ENCODE results near the gene DGLUCY.
"Not testable (repeated sequence)": the region's sequence is repeated elsewhere in the genome, so short reads cannot be mapped to it uniquely, and the experiment has no call there.

DGLUCY gene

DNA sequence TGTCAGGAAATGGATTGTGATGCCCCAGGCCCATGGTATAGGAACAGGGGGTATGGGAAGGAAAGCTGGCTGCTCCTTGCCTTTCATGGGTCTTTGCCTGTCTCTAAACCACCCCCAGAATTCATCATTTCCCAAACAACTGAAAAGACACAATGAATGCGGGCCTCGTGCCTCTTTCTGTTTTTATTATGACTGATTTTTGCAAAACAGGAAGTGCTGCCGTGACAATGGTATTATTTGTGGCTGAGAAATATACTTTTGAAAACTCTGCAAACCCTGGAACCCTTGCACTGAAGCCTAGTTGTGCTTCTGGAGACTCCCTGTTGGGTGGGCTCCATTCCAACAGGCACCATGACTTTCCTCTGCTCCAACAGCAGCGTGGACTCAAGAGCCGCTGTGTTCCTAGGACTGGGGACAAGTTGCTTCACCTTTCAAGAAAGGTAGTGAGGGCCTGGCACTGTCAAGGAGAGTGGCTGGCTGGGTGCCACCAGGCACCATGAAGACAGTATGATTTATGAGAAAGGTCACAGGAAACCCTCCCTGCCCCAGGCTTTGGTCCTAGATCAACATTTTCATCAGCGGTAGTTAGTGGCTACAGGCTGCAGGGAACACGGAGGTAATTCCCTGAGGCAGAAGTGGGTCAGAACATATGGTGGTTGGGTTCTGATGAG is 4.8 kb upstream of the DGLUCY start:
- peak; percentile 29 to 40 for DNase-seq

DNA sequence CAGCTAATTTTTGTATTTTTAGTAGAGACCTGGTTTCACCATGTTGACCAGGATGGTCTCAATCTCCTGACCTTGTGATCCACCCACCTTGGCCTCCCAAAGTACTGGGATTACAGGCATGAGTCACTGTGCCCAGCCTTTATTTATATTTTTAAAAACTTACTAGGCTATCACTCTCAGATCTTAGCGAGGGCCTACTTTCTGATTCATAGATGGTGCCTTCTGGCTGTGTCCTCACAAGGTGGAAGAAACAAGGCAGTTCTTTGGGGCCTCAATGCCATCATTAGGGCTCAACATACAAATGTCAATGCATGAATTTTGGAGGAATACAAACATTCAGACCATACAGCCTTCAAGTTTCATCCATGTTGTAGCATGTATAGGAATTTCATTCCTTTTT is 2.4 kb upstream of the DGLUCY start:
- DNase-seq = no peak

DNA sequence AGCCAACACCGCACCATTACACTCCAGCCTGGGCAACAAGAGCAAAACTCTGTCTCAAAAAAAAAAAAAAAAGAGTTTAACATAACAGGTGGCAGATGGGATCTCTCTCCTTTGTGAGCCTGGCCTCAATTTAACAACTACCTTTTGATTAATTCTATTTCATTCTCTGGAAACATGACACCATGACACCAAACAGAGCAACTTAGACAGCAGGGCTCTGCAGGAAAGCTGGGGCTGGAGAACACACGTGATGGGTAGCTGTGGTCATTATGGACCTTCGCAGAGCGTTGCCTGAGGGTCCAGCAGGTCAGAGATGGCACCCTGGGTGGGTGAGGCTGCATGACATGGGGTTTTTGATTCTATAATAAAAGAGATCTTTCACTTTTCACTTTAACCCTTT is 1.7 kb upstream of the DGLUCY start:
- no peak for DNase-seq

DNA sequence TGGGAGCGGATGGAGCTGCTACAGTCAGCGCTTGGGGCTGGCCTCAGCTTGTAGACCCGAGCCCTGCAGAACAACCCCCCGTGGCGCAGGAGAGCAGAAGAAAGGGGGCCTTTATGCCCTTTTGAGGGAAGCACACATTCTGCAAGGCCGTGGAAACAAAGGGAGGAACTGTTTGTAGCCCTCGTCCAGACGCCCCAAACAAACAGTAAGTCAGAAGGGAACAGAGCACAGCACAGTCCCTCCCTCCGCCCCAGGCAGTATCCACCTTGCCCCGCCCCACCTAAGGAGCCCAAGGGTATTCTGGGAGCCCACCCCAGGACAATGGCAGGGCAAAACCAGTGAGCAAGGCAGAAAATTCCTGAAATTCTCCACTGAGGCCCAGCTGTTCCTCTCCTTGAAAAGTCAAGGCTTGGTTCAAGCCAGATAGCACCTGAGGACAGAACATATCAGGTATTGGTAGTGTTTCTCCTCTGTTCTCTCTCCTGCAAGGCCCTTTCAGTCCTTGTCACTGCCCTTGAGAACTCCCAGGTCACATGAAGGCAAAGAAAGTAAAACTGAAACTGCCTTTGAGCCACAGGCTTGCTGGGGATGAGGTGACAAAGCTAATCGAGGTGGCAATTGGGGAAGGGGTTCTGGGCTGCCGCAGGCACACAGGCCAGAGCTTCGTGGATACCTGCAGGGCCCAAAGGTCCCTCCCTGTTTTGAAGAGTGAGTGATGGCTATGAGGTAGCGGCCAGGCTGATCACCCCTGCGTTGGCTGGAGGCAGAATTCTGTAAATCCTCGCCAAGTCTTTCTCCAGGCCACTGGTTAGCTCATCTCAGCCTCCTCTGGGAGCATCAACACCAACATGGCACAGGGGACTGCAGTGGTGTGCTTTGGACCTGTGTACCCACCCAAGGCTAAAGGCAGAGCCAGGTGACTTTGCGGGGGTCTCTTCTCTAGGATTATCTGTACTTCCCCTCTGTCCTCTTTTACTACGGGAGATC is 499 bp downstream of the DGLUCY start:
- peak; percentile 64 to 74 for DNase-seq

DNA sequence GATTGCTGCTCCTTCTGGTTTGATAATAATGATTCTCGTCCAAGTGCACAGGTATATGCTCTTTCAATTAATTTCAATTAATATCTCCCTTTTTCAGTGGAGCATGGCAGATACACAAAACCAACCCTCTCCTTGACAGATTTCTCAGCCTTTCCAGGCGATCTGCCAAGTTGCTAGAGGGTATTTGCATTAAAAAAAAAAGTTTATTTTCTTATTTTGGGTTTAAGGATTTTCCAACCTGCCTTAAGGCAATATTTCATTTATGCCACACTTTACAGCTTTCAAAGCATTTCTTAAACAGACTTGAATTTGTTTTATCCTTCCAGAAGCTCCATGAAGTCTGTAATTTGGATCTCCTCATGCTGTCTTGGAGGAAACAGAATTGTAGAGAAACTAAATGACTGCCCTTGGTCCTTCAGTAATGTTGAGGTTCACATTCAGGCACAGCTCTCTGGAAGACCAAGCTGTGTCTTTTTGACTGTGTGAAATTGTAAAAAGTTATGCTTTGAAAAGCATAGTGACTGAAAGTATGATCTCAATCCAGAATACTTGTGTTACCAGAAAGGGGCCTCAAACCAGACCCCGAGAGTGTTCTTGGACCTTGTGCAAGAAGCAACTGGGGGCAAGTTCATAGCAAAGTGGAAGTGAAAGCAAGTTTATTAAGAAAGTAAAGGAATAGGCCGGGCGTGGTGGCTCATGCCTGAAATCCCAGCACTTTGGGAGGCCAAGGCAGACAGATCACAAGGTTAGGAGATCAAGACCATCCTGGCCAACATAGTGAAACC is 2.3 kb downstream of the DGLUCY start:
- peak; percentile 13 to 37 for DNase-seq

DNA sequence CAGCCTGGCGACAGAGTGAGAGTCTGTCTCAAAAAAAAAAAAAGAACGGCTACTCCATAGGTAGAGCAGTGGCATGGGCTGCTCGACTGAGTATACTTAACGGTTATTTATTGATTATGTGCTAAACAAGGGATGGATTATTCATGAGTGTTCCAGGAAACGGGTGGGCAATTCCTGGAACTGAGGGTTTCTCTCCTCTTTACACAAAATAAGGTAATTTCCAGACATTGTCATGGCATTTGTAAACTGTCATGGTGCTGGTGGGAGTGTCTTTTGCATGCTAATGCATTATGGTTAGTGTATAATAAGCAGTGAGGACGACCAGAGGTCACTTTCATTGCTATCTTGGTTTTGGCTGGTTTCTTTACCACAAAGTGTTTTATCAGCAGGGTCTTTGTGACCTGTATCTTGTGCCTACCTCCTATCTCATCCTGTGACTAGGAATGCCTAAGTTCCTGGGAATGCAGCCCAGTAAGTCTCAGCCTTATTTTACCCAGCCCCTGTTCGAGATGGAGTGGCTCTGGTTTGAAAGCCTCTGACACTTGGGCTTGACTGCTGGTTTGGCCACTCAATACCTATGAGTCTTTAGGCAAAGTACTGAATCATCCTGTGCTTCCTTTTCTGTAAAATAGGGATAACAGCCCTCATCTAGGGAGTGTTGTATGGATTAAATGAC is 3.2 kb downstream of the DGLUCY start:
- DNase-seq = peak; percentile 49 to 55

DNA sequence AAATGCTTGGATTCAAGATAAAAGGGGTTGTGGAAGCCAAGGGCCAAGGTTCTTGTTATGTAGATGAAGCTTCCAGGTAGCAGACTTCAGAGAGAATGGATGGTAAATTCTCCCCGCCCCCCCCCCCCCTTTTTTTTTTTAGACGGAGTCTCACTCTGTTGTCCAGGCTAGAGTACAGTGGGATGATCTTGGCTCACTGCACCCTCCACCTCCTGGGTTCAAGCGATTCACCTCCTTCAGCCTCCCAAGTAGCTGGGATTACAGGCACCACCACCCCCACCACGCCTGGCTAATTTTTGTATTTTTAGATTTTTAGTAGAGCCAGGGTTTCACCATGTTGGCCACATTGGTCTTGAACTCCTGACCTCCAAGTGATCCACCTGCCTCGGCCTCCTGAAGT is 4.1 kb downstream of the DGLUCY start:
- DNase-seq = no peak

DNA sequence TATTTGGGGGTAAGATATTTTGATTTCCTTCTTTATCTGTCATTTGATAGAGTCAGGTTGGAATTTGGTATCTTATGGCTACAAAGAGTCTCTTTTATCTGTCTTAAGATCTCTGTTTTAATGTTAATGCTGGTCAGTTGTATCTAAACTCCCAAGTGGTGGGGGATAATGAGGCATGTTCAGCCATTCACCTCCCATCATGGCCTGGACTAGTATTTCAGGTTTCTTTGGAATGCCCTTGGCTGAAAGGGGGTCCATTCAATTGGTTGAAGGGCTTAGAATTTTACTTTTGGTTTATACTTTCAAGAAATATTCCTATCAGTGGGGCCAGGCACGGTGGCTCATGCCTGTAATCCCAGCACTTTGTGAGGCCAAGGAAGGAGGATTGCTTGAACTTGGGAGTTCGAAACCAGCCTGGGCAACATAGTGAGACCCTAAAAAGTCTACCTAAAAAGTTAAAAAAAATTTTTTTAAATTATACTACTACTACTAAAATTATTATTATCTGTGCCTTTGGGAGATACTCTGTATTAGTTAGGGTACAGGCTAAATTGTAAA is 4.7 kb downstream of the DGLUCY start:
- no peak for DNase-seq

DNA sequence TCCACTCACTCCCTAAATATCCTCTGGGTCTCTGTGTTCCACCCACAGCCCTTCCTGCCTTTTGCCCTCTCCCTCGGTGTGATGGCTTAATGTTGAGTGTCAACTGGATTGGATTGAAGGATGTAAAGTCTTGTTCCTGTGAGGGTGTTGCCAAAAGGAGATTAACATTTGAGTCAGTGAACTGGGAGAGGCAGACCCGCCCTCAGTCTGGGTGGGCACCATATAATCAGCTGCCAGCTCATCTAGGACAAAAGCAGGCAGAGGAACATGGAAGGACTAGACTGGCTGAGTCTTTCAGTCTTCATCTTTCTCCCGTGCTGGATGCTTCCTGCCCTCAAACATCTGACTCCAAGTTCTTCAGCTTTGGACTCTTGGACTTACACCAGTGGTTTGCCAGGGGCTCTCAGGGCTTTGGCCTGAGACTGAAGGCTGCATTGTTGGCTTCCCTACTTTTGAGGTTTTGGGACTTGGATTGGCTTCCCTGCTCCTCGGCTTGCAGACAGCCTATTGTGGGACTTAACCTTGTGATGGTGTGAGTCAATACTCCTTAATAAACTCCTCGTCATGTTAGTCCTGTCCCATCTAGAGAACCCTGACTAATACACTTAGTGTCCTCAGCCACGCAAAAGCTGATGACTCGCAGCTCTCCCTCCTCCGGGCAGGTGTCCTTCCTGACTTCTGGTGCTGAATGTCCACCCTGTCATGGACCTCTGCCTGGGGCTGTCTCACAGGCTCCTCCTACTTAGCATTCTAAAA is 5.9 kb downstream of the DGLUCY start:
- no peak for DNase-seq

DNA sequence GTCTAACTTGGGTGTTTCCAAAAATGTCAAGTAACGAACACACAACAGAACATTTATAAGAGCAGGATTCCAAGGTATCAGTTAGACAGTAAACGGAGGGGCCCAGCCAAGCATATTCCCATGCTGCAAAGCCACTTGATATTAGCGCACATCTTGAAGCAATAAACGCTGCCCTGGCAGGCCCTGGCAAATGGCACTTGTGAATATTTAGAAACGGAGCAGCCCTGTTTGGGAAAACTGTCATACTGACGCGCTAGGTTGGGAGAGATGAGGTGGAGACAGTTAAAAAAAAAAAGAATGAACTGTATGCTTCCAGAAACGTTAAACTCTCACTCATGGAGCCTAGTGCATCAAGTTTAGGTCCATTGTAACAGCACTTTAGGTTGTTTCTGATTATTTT is 9.3 kb downstream of the DGLUCY start:
- no peak for DNase-seq

DNA sequence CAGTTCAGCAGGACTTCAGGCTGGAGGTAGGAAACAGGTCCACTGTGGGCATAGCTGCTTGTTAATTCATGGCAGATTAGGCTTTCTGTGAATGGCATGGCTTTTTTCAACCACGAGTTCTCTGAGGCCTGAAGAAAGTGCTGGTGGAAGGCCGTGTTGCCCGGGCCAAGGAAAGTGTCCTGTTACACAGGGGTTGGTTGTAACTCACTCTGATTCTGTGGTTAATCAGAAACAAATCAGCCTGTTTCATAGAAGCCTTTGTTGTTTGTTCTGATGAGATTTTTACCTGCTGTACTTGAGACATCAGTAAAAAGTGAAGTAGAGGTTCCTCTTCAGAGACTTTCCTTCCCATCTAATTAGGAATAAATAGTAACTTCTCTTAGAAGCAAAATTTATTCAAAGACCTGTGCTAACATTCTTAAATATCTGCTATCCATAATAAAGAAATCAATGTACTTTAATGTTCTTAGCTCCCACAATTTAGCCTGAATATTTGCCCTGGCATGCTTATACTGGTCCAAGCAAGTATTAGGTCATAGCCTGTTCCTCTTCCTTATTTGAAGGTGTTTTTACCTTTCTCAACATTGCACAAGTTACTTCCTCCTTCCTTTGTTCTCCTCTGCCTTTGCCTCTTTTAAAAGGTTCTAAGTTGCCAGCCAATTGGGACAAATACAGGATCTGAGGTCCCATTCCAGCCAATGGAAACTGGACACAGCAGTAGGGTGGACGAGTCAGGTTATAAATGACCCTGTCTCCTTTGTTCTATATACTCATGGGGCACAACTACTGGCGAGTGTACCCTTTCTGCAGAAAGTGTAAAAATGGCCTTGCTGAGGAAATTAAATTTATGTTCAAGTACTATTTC is 10.8 kb downstream of the DGLUCY start:
- not testable (repeated sequence) for DNase-seq

DNA sequence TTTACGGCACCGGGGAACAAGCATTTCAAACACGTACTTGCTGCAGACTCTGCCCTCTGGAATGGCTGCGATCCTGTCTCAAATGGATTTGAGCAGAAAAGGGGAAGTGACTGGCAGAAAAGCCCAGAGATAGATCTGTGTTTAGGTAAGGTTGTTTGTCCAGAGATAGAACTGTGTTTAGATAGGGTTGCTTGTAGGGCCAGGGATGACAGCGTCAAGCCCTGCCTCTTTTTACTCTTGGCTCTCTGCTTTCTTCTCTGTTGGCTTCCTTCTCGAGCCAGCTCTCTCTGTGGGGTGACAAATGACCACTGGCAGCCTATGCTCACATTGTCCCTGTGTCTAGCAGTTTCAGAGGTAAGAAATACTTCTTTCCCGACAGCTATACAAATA is 11.4 kb downstream of the DGLUCY start:
- no peak for DNase-seq

DNA sequence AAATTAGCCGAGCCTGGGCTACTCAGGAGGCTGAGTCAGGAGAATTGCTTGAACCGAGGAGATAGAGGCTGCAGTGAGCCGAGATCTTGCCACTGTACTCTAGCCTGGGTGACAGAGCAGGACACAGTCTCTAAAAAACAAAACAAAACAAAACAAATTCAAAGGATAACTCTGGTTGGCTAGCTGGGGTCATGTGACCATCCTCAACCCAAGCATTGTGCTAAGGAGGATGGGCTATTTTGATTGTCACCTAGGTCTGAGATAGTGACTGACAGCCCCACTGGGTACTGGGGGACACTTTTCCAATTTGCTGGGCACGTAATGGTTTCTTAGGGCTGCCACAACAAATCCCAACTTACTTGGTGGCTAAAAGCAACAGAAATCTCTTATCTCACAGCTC is 11.9 kb downstream of the DGLUCY start:
- DNase-seq = no peak

DNA sequence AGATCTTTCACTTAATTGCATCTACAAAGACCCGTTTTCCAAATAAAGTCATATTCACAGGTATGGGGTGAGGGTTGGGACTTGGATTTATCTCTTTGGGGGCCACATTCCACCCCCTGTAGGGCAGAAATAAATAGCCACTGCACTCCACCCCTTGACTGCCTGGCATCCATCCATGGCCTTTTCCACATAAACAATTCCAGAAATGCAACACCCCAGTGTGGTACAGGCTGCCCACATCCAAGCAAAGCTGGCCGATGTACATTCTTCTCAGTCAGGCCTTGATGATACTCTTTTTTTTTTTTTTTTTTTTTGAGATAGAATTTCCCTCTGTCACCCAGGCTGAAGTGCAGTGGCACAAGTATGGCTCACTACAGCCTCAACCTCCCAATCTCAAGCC is 12.9 kb downstream of the DGLUCY start:
- DNase-seq = no peak

DNA sequence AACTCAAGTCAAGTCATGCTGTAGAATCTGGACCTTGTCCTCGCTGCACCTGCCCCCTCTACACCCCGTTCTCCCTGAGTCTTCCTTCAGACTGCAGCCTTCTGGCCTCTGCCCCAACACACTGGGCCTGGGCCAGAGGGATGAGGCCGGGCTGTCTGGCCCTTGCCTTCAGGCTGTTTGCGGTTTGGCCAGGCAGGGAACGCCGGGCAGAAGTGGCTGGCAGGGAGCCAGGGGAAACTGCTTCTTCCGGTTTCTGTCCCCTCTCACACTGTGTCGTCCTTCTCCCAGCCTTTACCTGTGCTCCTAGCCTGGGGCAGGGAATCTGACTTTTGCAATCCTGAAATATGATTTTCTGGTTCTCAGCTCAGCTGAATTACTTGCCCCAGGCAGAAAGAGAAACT is 13.5 kb downstream of the DGLUCY start:
- no peak for DNase-seq

DNA sequence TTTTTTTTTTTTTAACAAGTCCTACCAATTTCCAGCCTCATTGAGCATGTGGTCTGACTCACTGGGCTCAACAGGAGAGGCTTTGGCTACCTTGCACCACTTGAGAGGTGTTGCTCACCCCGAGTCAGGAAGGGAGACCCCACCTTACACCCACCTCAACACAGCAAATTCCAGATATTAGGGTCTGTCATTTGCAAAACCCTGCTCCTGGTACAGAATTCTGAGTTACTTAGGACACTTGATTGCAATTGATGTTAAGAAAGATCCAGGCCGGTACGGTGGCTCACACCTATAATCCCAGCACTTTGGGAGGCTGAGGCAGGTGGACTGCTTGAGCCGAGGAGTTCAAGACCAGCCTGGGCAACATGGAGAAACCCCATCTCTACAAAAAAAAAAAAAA is 14.1 kb downstream of the DGLUCY start:
- no peak for DNase-seq

DNA sequence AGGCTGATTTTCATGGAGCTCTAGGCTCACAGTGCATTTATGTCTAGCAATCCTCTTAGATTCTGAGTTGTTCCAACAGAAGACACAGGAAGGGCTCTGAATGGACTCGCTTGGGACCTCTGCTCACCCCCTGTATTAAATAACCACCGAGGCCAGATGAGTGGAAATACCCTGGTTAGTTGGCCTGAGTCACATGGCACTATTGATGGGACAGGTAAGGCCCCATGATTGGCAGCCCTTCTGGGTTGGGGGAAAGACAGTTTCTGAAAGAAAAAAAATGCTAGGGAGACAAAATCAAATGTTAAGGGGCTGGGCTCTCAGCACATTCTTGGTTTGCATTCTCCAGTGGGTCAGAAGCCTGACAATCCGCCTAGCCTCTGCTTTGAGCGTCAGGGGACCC is 14.8 kb downstream of the DGLUCY start:
- DNase-seq = no peak

DNA sequence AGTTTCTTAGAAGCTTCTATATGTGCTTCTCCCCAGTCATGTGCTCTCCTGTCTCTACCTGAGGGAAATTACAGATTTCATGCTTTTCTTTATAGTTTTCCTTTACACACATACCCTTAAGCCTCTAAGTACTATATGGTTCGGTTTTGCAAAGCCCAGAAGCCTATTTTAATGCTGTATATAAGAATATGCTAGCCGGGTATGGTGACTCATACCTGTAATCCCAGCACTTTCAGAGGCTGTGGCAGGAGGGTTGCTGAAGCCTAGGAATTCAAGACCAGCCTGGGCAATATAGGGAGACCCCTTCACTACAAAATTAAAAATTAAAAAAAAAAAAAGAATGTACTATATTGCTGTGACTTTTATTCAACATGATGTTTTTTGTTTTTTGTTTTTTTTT is 15.4 kb downstream of the DGLUCY start:
- no peak for DNase-seq

DNA sequence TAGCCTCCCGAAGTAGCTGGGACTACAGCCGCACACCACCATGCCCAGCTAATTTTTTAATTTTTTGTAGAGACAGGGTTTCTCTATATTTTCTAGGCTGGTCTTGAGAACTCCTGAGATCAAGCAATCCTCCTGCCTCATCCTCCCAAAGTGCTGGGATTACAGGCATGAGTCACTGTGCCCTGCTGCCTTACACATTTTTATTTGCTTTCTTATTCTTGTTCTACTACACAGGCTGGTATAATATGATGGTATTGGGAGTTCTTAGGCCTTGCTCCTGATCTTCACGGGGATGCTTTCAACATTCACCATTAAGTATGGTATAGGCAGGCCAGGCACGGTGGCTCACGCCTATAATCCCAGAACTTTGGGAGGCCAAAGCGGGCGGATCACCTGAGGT is 21.2 kb downstream of the DGLUCY start:
- DNase-seq = no peak

DNA sequence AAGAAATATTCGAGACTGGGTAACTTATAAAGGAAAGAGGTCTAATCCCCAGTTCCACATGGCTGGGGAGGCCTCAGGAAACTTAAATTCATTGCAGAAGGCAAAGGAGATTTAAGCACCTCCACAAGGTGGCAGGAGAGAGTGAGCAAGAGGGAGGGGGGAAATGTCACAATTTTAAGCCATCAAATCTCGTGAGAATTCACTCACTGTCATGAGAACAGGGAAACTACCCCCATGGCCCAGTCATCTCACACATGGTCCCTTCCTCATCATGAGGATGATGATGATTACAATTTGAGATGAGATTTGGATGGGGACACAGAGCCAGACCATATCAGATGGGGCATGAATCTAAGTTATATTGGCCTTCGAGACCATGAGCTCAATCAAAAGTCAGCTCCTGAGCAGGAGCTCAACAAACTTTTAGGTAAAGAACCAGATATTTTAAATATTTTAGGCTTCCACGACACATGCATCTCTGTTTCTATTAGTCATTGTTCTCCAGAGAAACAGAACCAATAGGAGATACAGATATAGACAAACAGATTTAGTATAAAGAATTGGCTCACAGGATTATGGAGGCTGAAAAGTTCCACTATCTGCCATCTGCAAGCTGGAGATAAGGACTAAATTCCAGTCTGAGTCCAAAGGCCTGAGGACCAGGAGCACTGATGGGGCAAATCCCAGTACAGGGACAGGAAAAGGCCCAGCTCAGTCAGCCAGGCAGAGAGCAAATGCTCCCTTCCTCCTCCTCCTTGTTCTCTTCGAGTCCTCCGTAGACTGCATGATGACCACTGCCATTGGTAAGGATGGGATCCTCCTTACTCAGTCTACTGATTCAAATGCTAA is 24.9 kb downstream of the DGLUCY start:
- DNase-seq = peak; percentile 53 to 61

Measured in activated CD4-positive, alpha-beta T cell treated with anti-CD3 and anti-CD28 coated beads, Interleukin-2, amount 50 U/mL, for 48 hours (primary cell).